HG03457 (cell line): ENCODE results near the gene TTC6.

Experiments
- ATAC-seq: cut with Tn5 transposase; IDR thresholded peaks from one replicate; pipeline ENCODE4 v1.9.1; 2021; ENCODE audit warnings: moderate number of reproducible peaks; ENCODE audit not compliant: unreplicated experiment

TTC6 gene

DNA sequence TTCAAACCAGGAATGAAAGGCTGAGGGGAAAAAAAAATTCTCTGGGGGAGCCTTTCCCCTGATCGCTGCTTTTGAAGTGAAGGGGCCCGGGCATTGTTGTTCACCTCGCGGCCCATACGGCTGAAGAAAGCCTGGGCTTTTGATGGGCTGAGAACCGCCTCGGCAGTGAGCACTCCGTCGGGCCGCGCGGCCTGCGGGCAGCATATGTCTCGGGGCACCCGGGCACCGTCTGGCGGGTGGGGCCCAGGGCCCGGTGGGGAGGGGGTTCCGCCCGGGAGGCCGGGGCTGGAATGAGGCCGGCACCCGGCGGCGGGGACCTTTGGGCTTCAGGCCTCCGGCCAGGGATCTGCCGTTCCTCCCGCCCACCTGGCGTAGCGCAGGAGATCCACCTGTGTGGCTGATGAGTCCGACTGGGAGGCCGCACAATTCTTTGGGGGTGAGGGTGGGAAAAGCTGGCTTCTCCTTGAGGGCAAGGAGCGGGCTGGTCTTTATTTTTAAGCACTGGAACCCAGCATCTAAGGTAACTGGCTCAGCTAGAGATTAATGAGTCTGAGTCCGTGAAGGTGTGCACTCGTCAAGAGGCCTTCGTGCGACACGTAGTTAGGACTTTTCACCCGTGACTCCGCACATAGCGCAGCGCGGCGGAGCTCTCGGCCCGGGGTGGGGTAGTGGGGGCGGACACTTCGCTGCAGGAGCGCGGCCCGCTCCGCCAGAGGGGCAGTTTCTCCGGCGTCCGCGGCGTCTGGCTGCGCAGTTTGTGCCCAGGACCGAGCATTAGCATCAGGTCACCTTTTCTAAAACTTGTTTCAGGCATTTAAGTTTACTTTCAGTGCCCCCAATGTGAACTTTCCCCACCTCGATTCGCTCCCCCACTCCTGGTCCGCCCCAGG lies 11.0 kb upstream of the TTC6 start:
- no peak for ATAC-seq

GRCh38 chr14:37585101-37585511 lies 10.3 kb upstream of the TTC6 start:
- ATAC-seq: no peak

GRCh38 chr14:37585971-37586796 lies 9.2 kb upstream of the TTC6 start:
- no peak for ATAC-seq

DNA sequence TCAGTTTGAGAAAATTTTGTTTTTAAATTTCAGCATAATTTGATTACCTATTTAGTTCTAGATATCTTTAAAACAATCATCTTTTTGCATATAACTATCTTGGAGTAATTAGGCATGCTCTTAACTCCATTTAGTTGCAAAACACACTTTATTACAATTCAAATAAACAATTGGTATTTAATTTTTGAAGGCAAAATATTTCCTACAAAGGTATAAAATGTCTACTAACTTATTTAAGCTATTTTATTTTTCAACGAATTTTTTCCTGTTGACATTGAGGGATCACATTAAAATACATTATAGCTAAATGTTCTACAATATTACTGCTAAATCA lies 8.7 kb upstream of the TTC6 start:
- ATAC-seq: no peak

GRCh38 chr14:37587131-37587803 lies 8.2 kb upstream of the TTC6 start:
- ATAC-seq: no peak

GRCh38 chr14:37587881-37588666 lies 7.4 kb upstream of the TTC6 start:
- ATAC-seq: no peak

DNA sequence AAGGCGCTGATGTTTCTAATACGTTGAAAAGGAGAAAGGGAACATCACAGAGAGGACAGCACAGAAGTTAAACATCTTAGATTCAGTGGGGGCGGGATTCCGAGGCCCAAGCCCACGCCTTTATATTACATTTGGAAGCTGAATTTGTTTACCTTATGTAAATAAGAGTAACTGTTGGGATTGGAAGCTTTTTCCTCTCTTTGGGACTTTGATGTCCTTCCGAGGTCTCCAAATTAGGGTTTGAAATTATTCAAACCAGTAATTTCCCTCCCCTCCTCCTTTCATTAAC lies 6.8 kb upstream of the TTC6 start:
- ATAC-seq: no peak

- no peak for ATAC-seq
These were observed 6.3 kb upstream of the TTC6 start for GRCh38 chr14:37588956-37589714.

- no peak for ATAC-seq
These were observed 5.6 kb upstream of the TTC6 start for GRCh38 chr14:37589715-37590427.

DNA sequence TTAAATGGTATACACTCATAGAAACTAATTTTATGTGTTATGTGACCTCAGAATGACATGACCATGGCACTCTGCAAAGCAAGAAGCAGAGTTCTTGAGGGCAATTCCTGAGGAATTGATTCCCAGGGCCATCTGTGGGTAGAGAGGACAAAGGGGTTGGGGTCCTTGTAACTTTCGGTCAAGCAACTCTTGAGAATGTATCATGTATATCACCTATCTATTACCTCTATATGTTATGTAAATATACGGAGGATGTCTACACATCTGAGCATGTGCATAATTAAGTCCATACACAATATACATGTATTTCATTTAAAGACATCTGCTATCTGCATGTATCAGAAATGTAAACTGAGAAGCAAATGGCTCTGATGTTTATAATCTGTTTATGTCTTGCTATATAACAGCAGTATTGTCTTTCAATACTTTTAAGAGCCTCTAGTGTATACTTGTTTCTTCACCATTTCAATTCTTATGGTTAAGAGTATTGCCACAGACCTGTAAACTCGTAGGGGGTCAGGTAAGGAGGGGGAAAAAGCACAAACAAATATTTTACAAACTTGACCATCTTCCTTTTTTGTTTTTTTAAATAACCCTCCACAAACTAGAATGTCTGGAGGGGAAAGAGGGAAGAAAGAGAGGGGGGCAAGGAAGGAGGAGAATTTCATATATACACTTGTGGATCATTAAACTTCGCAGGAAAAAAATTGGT lies 4.8 kb upstream of the TTC6 start:
- ATAC-seq: no peak

- ATAC-seq: no peak
These were observed 4.0 kb upstream of the TTC6 start for GRCh38 chr14:37591311-37591940.

DNA sequence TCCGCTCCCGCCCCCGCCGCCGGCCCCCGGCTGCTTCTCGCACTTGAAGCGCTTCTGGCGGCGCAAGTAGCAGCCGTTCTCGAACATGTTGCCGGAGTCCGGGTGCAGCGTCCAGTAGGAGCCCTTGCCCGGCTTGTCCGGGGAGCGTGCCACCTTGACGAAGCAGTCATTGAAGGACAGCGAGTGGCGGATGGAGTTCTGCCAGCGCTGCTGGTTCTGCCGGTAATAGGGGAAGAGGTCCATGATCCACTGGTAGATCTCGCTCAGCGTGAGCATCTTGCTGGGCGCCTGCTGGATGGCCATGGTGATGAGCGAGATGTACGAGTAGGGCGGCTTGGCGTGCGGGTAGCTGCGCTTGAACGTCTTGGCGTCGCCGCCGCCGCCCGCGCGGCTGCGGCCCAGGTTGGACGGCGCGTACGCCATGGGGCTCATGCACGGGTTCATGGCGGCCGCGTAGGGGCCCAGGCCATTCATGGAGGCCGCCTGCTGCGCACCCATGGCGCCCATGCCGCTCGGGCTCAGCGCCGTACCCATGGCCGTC lies 3.4 kb upstream of the TTC6 start:
- ATAC-seq: no peak

GRCh38 chr14:37592482-37593408 lies 2.7 kb upstream of the TTC6 start:
- ATAC-seq: no peak

DNA sequence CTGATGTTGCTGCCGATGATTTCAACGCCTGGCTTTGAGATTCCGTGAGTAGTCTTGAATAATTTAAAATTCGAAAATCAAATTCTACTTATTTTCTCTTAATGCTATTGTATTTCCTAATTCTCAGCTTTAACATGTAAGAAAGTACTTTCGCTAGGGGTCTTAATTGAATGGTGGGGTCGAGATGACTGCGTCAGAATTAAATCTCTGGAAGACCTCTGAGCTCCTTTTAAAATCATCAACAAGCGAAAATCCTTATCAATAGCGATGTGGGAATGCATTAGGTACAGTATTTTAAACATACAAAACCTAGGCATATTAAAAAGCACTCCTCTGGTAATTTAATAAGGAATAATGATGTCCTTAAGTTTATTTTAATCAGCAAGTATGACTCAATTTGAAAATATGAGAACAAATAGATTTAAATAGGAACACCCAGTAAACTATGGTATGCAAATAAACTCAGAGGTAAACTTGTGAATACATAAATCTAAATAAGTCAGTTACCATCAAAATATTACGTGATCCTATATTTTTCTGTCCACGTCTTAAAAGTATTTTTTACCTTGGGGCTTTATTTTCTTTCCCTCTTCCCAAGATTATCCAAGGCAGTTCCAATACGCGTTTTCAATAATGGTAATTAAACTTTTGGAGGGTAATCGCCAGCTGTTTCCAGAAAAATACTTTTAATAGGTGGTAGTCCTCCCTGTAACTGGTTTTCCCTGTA lies 1.8 kb upstream of the TTC6 start:
- no peak for ATAC-seq

GRCh38 chr14:37594238-37594970 lies 1.0 kb upstream of the TTC6 start:
- ATAC-seq: no peak
